NCI-H510A (cell line): Measurements from ENCODE around the gene ZIC2.

Experiments used
- DNase-seq: peaks from one replicate; lab custom pipeline; 2025; lab: John Stamatoyannopoulos, UW

ZIC2 gene

GRCh38 chr13:99986741-99987140 lies 5.2 kb downstream of the ZIC2 start:
- no peak for DNase-seq

GRCh38 chr13:99987154-99988019 lies 5.8 kb downstream of the ZIC2 start:
- no peak for DNase-seq

- no peak for DNase-seq
Measured at GRCh38 chr13:99988529-99989275, 7.1 kb downstream of the ZIC2 start.

GRCh38 chr13:99989276-99990125 lies 7.9 kb downstream of the ZIC2 start:
- no peak for DNase-seq

GRCh38 chr13:99990126-99990977 lies 8.8 kb downstream of the ZIC2 start:
- no peak for DNase-seq

GRCh38 chr13:99991013-99991827 lies 9.6 kb downstream of the ZIC2 start:
- DNase-seq, result no peak

- no peak for DNase-seq
Measured at GRCh38 chr13:99991828-99992775, 10.5 kb downstream of the ZIC2 start.

DNA sequence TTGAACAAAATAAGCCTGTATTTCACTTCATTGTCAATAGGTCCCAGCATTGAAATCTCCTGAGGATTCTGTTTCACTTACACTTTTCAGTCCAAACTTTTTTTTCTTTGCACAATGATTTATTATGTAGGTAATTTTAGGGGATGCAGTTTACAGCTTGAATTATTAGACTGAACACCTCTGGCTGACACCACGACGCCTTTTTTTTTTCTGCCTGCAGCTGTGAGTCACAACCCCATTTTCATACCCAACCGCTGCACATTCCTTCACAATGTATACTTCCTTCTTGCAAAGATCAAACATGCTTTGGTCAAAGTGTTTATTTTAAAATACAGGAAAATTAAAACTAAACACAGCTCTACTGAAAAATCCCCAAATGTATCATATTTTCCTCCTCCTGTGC lies 11.4 kb downstream of the ZIC2 start:
- no peak for DNase-seq

GRCh38 chr13:99993660-99994637 lies 12.4 kb downstream of the ZIC2 start:
- no peak for DNase-seq

- DNase-seq, result no peak
Measured at GRCh38 chr13:99994638-99995020, 13.0 kb downstream of the ZIC2 start.

DNA sequence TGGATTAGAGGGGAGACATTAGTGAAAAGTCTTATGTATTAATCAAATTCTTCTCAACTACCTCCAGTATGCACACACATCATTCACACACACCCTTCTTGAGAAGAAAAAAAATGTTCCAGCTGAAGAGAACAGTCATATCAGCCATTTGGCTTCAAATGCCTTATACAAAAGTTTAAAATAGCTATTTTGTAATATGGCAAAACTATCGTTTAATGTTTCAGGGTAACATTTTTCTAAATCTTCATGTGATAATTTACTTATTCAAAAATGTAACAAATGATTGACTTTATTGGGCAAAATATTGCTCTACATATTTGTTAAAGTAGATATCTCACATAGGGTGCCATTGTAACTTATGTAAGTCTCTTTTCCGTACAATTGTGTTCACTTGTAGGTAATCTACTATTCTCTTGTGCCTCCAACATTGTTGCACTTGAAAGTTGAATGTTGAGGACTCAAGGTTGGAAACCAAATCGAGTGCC lies 13.6 kb downstream of the ZIC2 start:
- DNase-seq, result no peak

DNA sequence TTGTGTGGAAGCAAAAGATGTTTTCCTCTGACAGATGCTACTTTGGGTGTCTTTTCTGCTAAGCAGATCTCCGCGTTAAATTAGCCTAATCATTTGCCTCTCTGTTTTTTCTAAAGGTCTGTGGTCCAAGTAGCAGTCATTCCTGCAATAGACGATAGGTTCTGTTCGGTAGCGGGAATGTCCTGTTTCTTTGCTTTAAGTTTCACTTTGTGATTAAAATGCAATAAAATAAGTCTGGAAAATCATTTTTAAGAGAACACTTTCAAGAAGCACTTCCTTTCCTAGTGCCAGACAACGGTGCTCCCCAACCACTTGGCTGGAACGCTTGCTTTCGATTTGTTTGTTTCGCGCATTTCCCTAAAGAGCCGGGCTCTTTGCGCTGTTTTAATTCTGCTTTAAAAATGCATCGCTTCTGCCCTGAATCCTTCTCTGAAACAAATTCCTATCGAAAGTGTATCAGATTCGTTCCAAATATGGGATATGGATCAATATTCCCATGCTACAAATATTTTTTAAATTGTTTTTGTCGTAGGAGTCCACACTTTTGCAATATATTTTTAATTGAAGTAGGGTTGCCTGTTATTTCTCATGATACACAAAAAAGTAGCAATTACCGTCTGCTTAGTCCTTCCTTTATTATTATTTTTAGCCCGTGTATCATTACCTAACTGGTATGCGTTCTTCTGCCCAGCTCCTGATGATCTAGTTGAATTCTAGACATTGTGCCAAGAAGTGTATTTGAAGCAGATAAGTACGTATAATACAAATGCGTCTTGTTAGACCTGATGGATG lies 14.2 kb downstream of the ZIC2 start:
- no peak for DNase-seq

DNA sequence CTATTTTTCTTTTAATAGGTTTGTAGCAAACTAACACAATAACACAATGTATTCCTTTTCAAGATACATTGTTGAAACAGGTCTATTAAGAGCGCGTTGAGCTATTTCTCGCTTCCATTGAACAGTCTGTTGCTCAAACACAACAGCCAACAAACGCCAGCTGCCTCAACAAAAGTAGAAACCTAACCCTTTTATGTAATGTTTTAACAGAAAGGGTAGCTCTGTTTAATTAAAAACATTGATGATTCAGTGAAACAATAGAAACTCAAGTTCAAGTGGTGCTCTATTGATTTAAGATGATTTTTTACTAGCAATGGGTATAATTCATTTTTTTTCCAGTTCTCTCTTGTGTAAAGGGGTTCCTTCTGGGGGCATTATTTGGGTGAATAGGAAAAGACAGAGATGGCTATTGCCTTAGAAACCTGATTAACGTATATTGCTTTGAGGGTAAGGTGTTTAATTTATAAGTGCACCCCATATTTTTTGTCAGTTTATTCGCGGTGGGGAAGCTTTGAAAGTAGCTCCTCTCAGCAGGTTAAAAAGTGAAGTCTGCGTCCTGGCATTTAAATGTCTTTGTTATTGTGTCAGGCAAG lies 14.9 kb downstream of the ZIC2 start:
- no peak for DNase-seq

GRCh38 chr13:99997702-99998214 lies 16.2 kb downstream of the ZIC2 start:
- no peak for DNase-seq

DNA sequence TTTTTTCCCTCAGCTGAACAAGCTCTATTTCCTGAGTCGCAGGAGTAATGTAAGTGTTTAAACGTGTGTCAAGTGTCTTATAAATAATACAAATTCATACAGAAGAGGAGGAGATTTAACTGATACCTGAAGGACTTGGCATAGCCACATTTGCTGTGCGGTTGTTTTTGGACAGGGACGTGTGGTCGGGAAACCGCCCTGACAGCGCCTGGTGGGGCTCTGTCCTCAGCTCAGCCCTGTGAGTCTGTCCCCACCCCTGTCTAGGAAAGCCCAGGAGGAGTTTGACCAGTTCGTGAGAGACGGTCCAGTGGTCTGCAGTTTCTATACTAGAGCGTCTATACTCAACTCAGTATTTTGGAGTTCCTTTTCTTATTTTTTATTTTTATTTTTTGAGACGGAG lies 16.7 kb downstream of the ZIC2 start:
- DNase-seq, result no peak

GRCh38 chr13:100014621-100015020 lies 33.0 kb downstream of the ZIC2 start:
- no peak for DNase-seq
